SK-N-SH (cell line): ENCODE results near the gene SETD3. TPM values are rescaled to one million over a fixed set of nuclear protein-coding genes. Genes with fewer than 3 reads are reported as not detected.

Experiments
- CTCF ChIA-PET: fragments of 300-600, 350-600 bp; formaldehyde crosslinking; extraction: SDS; loops from one replicate; lab custom pipeline; 2021; lab: Yijun Ruan, JAX
- POLR2A ChIA-PET: fragments of 350-600 bp; sonication (Branson Sonifier 250); formaldehyde crosslinking; extraction: SDS; loops from one replicate; lab custom pipeline; 2020; ENCODE audit warnings: antibody characterized with exemption, inconsistent platforms; lab: Yijun Ruan, JAX
- DNase-seq: peaks from one replicate; pipeline ENCODE4 v3.0.0; 2012
- H2AFZ ChIP-seq: fragments of 200-600 bp; sonication (generic); 2 replicates; pipeline ENCODE4 v1.8.1; 2016; ENCODE audit warnings: antibody characterized with exemption, mild to moderate bottlenecking, low read depth
- H3F3A ChIP-seq: fragments of 200-600 bp; sonication (generic); replicated peaks from 2 replicates; pipeline ENCODE3; 2016; ENCODE audit warnings: antibody characterized with exemption, mild to moderate bottlenecking; ENCODE audit not compliant: insufficient read depth
- H3K27ac ChIP-seq, 2 experiments: fragments of 200-500 bp in 1 of 2; fragments of 200-600 bp in 1 of 2; sonication (Bioruptor generic) in 1 of 2; sonication (generic), shearing (Covaris generic) in 1 of 2; 2 replicates each; pipeline versions ENCODE4 v1.5.1 to v1.6.1; 2014 to 2016; ENCODE audit warnings: low read depth in 2 of 2, inconsistent platforms in 1 of 2, low read length in 1 of 2, mild to moderate bottlenecking in 1 of 2, mixed read lengths in 1 of 2
- H3K27me3 ChIP-seq: fragments of 200-600 bp; sonication (generic), shearing (Covaris generic); 2 replicates; pipeline ENCODE4 v1.6.1; 2016; ENCODE audit warnings: mixed run types; ENCODE audit not compliant: insufficient read depth
- H3K36me3 ChIP-seq, 2 experiments: fragments of 200-500 bp in 1 of 2; fragments of 200-600 bp in 1 of 2; sonication (Bioruptor generic) in 1 of 2; sonication (generic) in 1 of 2; replicated peaks in 1 of 2; 2 replicates each; pipeline versions ENCODE3 to v1.5.1; 2014 to 2016; ENCODE audit warnings: low read length in 1 of 2, mild to moderate bottlenecking in 1 of 2; ENCODE audit not compliant: insufficient read depth in 2 of 2, control insufficient read depth in 1 of 2
- H3K4me1 ChIP-seq, 2 experiments: fragments of 200-500 bp in 1 of 2; fragments of 200-600 bp in 1 of 2; sonication (Bioruptor generic) in 1 of 2; sonication (generic), shearing (Covaris generic) in 1 of 2; 2 replicates each; pipeline versions ENCODE4 v1.5.1 to v1.6.1; 2014 to 2016; ENCODE audit warnings: low read depth in 1 of 2, low read length in 1 of 2, mixed run types in 1 of 2; ENCODE audit not compliant: insufficient read depth in 2 of 2, control insufficient read depth in 1 of 2
- H3K4me2 ChIP-seq: fragments of 200-600 bp; sonication (generic), shearing (Covaris generic); 2 replicates; pipeline ENCODE4 v1.6.1; 2017; ENCODE audit warnings: mixed run types
- H3K4me3 ChIP-seq, 2 experiments: fragments of 200-500 bp in 1 of 2; fragments of 200-600 bp in 1 of 2; sonication (Bioruptor generic) in 1 of 2; sonication (generic), shearing (Covaris generic) in 1 of 2; 2 replicates each; pipeline versions ENCODE4 v1.5.1 to v1.8.1; 2014 to 2016; ENCODE audit warnings: low read depth in 2 of 2, inconsistent platforms in 1 of 2, low read length in 1 of 2, mild to moderate bottlenecking in 1 of 2, mixed read lengths in 1 of 2, moderate library complexity in 1 of 2
- H3K79me2 ChIP-seq: fragments of 200-600 bp; sonication (generic); 2 replicates; pipeline ENCODE4 v1.8.1; 2017; ENCODE audit warnings: mild to moderate bottlenecking; ENCODE audit not compliant: insufficient read depth
- H3K9ac ChIP-seq: fragments of 200-600 bp; sonication (generic); 2 replicates; pipeline ENCODE4 v1.6.1; 2017; ENCODE audit warnings: mixed run types
- H3K9me2 ChIP-seq: fragments of 200-600 bp; sonication (generic); 2 replicates; pipeline ENCODE4 v1.6.1; 2017; ENCODE audit warnings: mixed run types
- H3K9me3 ChIP-seq: fragments of 200-600 bp; sonication (generic); 2 replicates; pipeline ENCODE4 v1.6.1; 2017; ENCODE audit warnings: mixed run types, mild to moderate bottlenecking, moderate library complexity
- H4K20me1 ChIP-seq: fragments of 200-600 bp; sonication (generic); 2 replicates; pipeline ENCODE4 v1.6.1; 2017; ENCODE audit warnings: mild to moderate bottlenecking, mixed run types; ENCODE audit not compliant: insufficient read depth
- CHD2 ChIP-seq: fragments of 150-350 bp; IDR thresholded peaks from 2 replicates; pipeline ENCODE4 v1.6.1; 2018; ENCODE audit warnings: low read length; ENCODE audit not compliant: partially characterized antibody
- FOXJ3 ChIP-seq: sonication (generic); formaldehyde crosslinking; IDR thresholded peaks from 2 replicates; pipeline ENCODE4 v1.5.1; 2020; ENCODE audit warnings: mild to moderate bottlenecking, missing genetic modification reagents
- FOXM1 ChIP-seq: IDR thresholded peaks from 2 replicates; pipeline ENCODE4 v1.4.0; 2012; ENCODE audit warnings: low read depth, mild to moderate bottlenecking
- JUND ChIP-seq: IDR thresholded peaks from 2 replicates; pipeline ENCODE4 v1.4.0; 2012
- MAX ChIP-seq: IDR thresholded peaks from 2 replicates; pipeline ENCODE4 v1.4.0; 2012; ENCODE audit warnings: low read depth
- MEF2A ChIP-seq: IDR thresholded peaks from 2 replicates; pipeline ENCODE4 v1.4.0; 2012; ENCODE audit warnings: low read depth, borderline replicate concordance
- MXI1 ChIP-seq: IDR thresholded peaks from 2 replicates; pipeline ENCODE4 v1.6.1; 2012; ENCODE audit warnings: mild to moderate bottlenecking, low read depth, low read length, improper control_type of control experiment
- POLR2AphosphoS5 ChIP-seq: IDR thresholded peaks from 2 replicates; pipeline ENCODE4 v1.6.1; 2012; ENCODE audit warnings: low read depth, low read length
- YY1 ChIP-seq: IDR thresholded peaks from 2 replicates; pipeline ENCODE4 v1.4.0; 2012; ENCODE audit warnings: low read depth, mild to moderate bottlenecking
- WGBS: methylation state at CpG from one replicate; pipeline ENCODE4 v1.1.6; 2017; ENCODE audit warnings: low lambda C conversion rate; 5-methylcytosine and 5-hydroxymethylcytosine counted together
- polyA plus RNA-seq, 3 experiments: library from polyadenylated mRNA; depleted of rRNA; stranded (reverse); fragments of >200 nt; gene quantifications; 2 replicates each; pipeline ENCODE4 v1.2.3, GENCODE V29; 2012
- TF ChIP-seq, protein P1 (sequence below): fragments of 150-350 bp; IDR thresholded peaks from 2 replicates; pipeline ENCODE4 v1.6.1; 2017; ENCODE audit warnings: antibody characterized with exemption, low read length, low read depth, borderline replicate concordance
- TF ChIP-seq, protein P2 (sequence below): IDR thresholded peaks from 2 replicates; pipeline ENCODE4 v1.4.0; 2012; ENCODE audit warnings: low read depth, borderline replicate concordance
- TF ChIP-seq, protein P3 (sequence below): IDR thresholded peaks from 2 replicates; pipeline ENCODE4 v1.6.1; 2012; ENCODE audit warnings: mild to moderate bottlenecking, low read depth, low read length, moderate library complexity

Gene SETD3
- polyA plus RNA-seq, 1 of the 3 experiments (the other 2 are of a cell fraction) = 19.1 TPM

DNA sequence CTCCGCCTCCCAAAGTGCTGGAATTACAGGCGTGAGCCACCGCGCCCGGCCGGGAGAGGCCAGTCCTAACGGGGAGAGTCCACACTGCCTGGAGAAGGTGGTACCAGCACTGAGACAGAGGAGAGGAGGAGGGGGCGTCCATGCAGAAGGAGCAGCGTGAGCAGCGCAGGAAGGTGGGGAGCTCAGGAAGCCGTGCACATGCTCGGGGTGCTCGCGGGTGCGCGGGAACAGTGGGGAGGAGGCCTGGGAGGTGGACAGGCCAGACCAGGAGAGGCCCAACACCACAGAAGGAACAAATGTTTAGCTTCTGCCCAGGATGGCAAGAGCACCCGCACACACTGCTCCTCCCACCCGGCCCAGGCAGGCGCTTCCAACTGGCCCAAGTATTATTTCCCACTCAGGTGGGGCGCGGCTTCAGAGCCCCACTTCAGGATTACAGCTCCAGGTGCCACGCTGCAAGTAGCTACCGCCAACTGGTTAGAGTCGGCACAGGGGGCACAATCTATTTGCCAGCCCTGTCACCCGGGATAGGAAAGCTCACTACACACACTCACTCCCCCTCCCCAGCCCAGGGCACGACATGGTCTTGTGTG is 127.9 kb downstream of the SETD3 start:
- ChIA-PET POLR2A (no interaction called here), CTCF (no interaction called here)
- Histone ChIP-seq H3K9me3 (no peaks in the 10 kb centered on the region), H3K79me2 (no peaks in the 10 kb centered on the region), H3K27me3 (peaks cover 34% of the 10 kb centered on the region; the same call in 1 of the 2 replicates), H3K27ac (no peak overlapping the region), H3K9ac (no peak overlapping the region), H3K36me3 (no peaks in the 10 kb centered on the region), H3K9me2 (no peaks in the 10 kb centered on the region), H3K4me1 (peaks cover 0 to 4% of the 10 kb centered on the region in 2 experiments; a peak in 1 of 4 replicates), H3K4me3 (no peak overlapping the region), H3K4me2 (no peak overlapping the region), H2AFZ (no peak overlapping the region), H4K20me1 (no peaks in the 10 kb centered on the region), H3F3A (no peaks in the 10 kb centered on the region)
- 26% methylated on average over 17 of the region's 26 CpGs for WGBS
- TF ChIP-seq FOXM1 (no peak), JUND (no peak), MAX (no peak), YY1 (no peak), MEF2A (no peak), POLR2AphosphoS5 (no peak), CHD2 (no peak), MXI1 (no peak), FOXJ3 (CRISPR knock-in tag) (no peak)
- TF ChIP-seq, protein P1, sequence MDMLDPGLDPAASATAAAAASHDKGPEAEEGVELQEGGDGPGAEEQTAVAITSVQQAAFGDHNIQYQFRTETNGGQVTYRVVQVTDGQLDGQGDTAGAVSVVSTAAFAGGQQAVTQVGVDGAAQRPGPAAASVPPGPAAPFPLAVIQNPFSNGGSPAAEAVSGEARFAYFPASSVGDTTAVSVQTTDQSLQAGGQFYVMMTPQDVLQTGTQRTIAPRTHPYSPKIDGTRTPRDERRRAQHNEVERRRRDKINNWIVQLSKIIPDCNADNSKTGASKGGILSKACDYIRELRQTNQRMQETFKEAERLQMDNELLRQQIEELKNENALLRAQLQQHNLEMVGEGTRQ = no peak
- TF ChIP-seq, protein P2, sequence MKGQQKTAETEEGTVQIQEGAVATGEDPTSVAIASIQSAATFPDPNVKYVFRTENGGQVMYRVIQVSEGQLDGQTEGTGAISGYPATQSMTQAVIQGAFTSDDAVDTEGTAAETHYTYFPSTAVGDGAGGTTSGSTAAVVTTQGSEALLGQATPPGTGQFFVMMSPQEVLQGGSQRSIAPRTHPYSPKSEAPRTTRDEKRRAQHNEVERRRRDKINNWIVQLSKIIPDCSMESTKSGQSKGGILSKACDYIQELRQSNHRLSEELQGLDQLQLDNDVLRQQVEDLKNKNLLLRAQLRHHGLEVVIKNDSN = no peak
- TF ChIP-seq, protein P3, sequence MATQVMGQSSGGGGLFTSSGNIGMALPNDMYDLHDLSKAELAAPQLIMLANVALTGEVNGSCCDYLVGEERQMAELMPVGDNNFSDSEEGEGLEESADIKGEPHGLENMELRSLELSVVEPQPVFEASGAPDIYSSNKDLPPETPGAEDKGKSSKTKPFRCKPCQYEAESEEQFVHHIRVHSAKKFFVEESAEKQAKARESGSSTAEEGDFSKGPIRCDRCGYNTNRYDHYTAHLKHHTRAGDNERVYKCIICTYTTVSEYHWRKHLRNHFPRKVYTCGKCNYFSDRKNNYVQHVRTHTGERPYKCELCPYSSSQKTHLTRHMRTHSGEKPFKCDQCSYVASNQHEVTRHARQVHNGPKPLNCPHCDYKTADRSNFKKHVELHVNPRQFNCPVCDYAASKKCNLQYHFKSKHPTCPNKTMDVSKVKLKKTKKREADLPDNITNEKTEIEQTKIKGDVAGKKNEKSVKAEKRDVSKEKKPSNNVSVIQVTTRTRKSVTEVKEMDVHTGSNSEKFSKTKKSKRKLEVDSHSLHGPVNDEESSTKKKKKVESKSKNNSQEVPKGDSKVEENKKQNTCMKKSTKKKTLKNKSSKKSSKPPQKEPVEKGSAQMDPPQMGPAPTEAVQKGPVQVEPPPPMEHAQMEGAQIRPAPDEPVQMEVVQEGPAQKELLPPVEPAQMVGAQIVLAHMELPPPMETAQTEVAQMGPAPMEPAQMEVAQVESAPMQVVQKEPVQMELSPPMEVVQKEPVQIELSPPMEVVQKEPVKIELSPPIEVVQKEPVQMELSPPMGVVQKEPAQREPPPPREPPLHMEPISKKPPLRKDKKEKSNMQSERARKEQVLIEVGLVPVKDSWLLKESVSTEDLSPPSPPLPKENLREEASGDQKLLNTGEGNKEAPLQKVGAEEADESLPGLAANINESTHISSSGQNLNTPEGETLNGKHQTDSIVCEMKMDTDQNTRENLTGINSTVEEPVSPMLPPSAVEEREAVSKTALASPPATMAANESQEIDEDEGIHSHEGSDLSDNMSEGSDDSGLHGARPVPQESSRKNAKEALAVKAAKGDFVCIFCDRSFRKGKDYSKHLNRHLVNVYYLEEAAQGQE = no peak
- DNase-seq = no peak
